PC-3 (cell line): Measurements from ENCODE around the gene FOXP4. TPM values are rescaled to one million over a fixed set of nuclear protein-coding genes. Genes with fewer than 3 reads are reported as not detected.

Experiments used
- ATAC-seq: fragments of 200-7000 bp; cut with Tn5 transposase; 2 replicates; pipeline ENCODE4 v1.9.1; 2020; ENCODE audit warnings: mild to moderate bottlenecking, moderate library complexity
- BruUV-seq: library from RNA; stranded (reverse); fragments of 400-500 nt; replicated peaks from 2 replicates; lab custom pipeline; 2021; lab: Mats Ljungman, UMichigan
- CTCF ChIA-PET: fragments of 300-600 bp; sonication (Branson Sonifier 250); formaldehyde crosslinking; loops from one replicate; lab custom pipeline; 2022; ENCODE audit warnings: antibody characterized with exemption; lab: Charles Lee
- POLR2A ChIA-PET: fragments of 300-600 bp; sonication (Branson Sonifier 250); formaldehyde crosslinking; loops from one replicate; lab custom pipeline; 2022; ENCODE audit warnings: antibody characterized with exemption; ENCODE audit not compliant: unreplicated experiment; lab: Charles Lee
- DNase-seq: peaks from one replicate; pipeline ENCODE4 v3.0.0-alpha.2; 2015
- H2AFZ ChIP-seq: fragments of 300-600 bp; sonication (generic); 2 replicates; pipeline ENCODE4 v1.6.0; 2016; ENCODE audit warnings: antibody characterized with exemption, low read length
- H3F3A ChIP-seq: fragments of 300-600 bp; sonication (generic); one replicate; pipeline ENCODE4 v1.6.0; 2017; ENCODE audit warnings: antibody characterized with exemption, low read length, control low read depth, mild to moderate bottlenecking; ENCODE audit not compliant: unreplicated experiment
- H3K27ac ChIP-seq: fragments of 300-600 bp; sonication (generic); 2 replicates; pipeline ENCODE4 v1.5.1; 2016; ENCODE audit warnings: mild to moderate bottlenecking, low read length
- H3K27me3 ChIP-seq: fragments of 300-600 bp; sonication (generic); 2 replicates; pipeline ENCODE4 v1.6.1; 2016; ENCODE audit warnings: low read length, mixed read lengths
- H3K36me3 ChIP-seq: fragments of 300-600 bp; sonication (generic); 2 replicates; pipeline ENCODE4 v1.6.1; 2016; ENCODE audit warnings: low read depth, mixed run types, low read length, mixed read lengths
- H3K4me1 ChIP-seq: fragments of 300-600 bp; sonication (generic); 2 replicates; pipeline ENCODE4 v1.5.1; 2016; ENCODE audit warnings: low read length; ENCODE audit not compliant: insufficient read depth
- H3K4me2 ChIP-seq: fragments of 300-600 bp; sonication (generic); 2 replicates; pipeline ENCODE4 v1.6.0; 2016; ENCODE audit warnings: low read length
- H3K4me3 ChIP-seq: fragments of 300-600 bp; sonication (generic); 2 replicates; pipeline ENCODE4 v1.5.1; 2016; ENCODE audit warnings: mild to moderate bottlenecking, low read length, mixed read lengths
- H3K79me2 ChIP-seq: fragments of 300-600 bp; sonication (generic); 2 replicates; pipeline ENCODE4 v1.6.1; 2017; ENCODE audit warnings: low read length, mixed read lengths
- H3K9ac ChIP-seq: fragments of 300-600 bp; sonication (generic); 2 replicates; pipeline ENCODE4 v1.6.0; 2016; ENCODE audit warnings: mild to moderate bottlenecking, low read length
- H3K9me2 ChIP-seq: fragments of 300-600 bp; sonication (generic); replicated peaks from 2 replicates; pipeline ENCODE4 v1.6.1; 2016; ENCODE audit warnings: mixed run types, low read length, mixed read lengths
- H3K9me3 ChIP-seq: fragments of 300-600 bp; sonication (generic); 2 replicates; pipeline ENCODE4 v1.6.1; 2016; ENCODE audit warnings: low read length, mixed read lengths
- H4K20me1 ChIP-seq: fragments of 300-600 bp; sonication (generic); 2 replicates; pipeline ENCODE4 v1.6.1; 2016; ENCODE audit warnings: low read length, mixed read lengths
- EZH2 ChIP-seq: fragments of 300-600 bp; sonication (generic); IDR thresholded peaks from one replicate; pipeline ENCODE4 v1.6.1; 2017; ENCODE audit warnings: antibody characterized with exemption, mild to moderate bottlenecking, low read length; ENCODE audit not compliant: unreplicated experiment
- EZH2phosphoT487 ChIP-seq: fragments of 300-600 bp; sonication (generic); IDR thresholded peaks from 2 replicates; pipeline ENCODE4 v1.6.1; 2018; ENCODE audit warnings: mild to moderate bottlenecking, antibody characterized with exemption, low read length, borderline replicate concordance
- intact Hi-C: fragments of 100-400 bp; cut with micrococcal nuclease; formaldehyde crosslinking; loops from 2 replicates; pipeline ENCODE4 v1.9.0; 2023
- total RNA-seq: library from RNA; depleted of rRNA; stranded (reverse); fragments of >200 nt; gene quantifications from 2 replicates; pipeline ENCODE4 v1.2.3, GENCODE V29; 2014
- TF ChIP-seq, protein P1 (sequence below): fragments of 300-600 bp; sonication (generic); conservative IDR thresholded peaks from 2 replicates; pipeline ENCODE4 v1.5.1; 2017; ENCODE audit warnings: antibody characterized with exemption, low read depth, mild to moderate bottlenecking, low read length

Gene FOXP4
- total RNA-seq, 1 experiment from 2014 or later = 6.7 TPM

DNA sequence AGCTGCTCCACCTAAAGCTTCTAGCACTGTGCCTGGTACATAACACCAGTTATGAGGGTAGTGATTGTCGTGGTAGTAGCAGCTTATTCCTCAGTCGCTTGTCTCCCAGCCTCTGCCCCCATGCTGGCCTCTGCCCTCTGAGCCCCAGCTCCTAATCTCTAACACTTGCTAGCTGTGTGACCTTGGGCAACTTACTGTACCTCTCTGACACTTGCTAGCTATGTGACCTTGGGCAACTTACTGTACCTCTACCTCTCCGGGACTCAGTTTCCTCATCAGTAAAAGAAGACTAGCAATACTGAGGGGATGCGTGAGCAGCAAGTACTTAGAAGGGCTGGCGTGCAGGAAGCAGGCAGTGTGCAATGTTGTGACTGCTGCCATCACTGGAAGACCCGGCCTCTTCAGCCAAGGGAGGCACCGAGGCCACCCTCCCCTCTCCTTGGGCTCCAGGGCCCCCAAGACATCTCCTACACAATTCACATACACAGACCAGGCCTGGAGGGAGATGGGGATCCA lies 101.9 kb downstream of the FOXP4 start:
- BruUV-seq = no TSS peak
- intact Hi-C loops = no loop called here

DNA sequence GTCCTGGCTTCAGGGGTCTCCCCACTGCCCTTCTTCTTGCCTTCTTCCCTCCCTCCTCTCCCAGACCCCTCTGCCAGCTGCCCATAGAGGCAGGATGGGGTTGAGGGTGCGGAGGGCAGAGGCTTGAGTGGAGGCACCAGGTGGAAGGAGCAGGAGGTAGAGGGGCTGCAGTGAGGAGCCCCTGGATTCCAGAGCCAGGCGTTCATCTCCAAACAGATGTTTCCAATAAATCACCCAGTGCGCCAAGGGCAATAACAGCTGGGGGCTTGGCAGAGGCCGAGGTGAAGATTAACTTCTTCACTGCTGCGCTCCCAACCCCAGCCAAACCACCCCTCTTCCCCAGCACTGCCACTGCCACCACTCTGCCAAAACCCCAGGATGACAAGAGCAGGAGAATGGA lies 102.7 kb downstream of the FOXP4 start:
- H3F3A ChIP-seq = no peaks in the 10 kb centered on the region
- no peaks in the 10 kb centered on the region for H3K79me2 ChIP-seq
- TF ChIP-seq EZH2 (no peak), EZH2phosphoT487 (no peak)
- TF ChIP-seq, protein P1, sequence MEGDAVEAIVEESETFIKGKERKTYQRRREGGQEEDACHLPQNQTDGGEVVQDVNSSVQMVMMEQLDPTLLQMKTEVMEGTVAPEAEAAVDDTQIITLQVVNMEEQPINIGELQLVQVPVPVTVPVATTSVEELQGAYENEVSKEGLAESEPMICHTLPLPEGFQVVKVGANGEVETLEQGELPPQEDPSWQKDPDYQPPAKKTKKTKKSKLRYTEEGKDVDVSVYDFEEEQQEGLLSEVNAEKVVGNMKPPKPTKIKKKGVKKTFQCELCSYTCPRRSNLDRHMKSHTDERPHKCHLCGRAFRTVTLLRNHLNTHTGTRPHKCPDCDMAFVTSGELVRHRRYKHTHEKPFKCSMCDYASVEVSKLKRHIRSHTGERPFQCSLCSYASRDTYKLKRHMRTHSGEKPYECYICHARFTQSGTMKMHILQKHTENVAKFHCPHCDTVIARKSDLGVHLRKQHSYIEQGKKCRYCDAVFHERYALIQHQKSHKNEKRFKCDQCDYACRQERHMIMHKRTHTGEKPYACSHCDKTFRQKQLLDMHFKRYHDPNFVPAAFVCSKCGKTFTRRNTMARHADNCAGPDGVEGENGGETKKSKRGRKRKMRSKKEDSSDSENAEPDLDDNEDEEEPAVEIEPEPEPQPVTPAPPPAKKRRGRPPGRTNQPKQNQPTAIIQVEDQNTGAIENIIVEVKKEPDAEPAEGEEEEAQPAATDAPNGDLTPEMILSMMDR = no peak
- H3K27ac ChIP-seq = no peak overlapping the region
- BruUV-seq = no TSS peak
- CTCF ChIA-PET = no interaction called here
- H2AFZ ChIP-seq = no peak overlapping the region
- peaks cover 7% of the 10 kb centered on the region; the same call in 1 of the 2 replicates for H3K4me1 ChIP-seq
- H3K4me3 ChIP-seq = no peak overlapping the region
- H3K9ac ChIP-seq = no peak overlapping the region
- POLR2A ChIA-PET = no interaction called here
- no peak overlapping the region for H3K4me2 ChIP-seq
- H4K20me1 ChIP-seq = no peaks in the 10 kb centered on the region
- no peak for ATAC-seq
- intact Hi-C loops = no loop called here
- peaks cover 5% of the 10 kb centered on the region for H3K36me3 ChIP-seq
- H3K9me2 ChIP-seq = no peaks in the 10 kb centered on the region
- H3K27me3 ChIP-seq = no peaks in the 10 kb centered on the region
- DNase-seq = no peak
- no peaks in the 10 kb centered on the region for H3K9me3 ChIP-seq

More for the DNA sequence above, 101.9 kb downstream of the FOXP4 start:
- no peak for DNase-seq
- Histone ChIP-seq H4K20me1 (no peaks in the 10 kb centered on the region), H3K27ac (no peak overlapping the region), H3K4me2 (no peak overlapping the region), H3F3A (no peaks in the 10 kb centered on the region), H2AFZ (no peak overlapping the region), H3K4me3 (no peak overlapping the region), H3K27me3 (no peaks in the 10 kb centered on the region), H3K79me2 (no peaks in the 10 kb centered on the region), H3K9me3 (no peaks in the 10 kb centered on the region), H3K36me3 (peaks cover 5% of the 10 kb centered on the region), H3K9me2 (no peaks in the 10 kb centered on the region), H3K9ac (no peak overlapping the region), H3K4me1 (peaks cover 7% of the 10 kb centered on the region; the same call in 1 of the 2 replicates)
- no peak for ATAC-seq
- TF ChIP-seq EZH2phosphoT487 (no peak), EZH2 (no peak)
- TF ChIP-seq, protein P1 = no peak
- ChIA-PET POLR2A (no interaction called here), CTCF (no interaction called here)

DNA sequence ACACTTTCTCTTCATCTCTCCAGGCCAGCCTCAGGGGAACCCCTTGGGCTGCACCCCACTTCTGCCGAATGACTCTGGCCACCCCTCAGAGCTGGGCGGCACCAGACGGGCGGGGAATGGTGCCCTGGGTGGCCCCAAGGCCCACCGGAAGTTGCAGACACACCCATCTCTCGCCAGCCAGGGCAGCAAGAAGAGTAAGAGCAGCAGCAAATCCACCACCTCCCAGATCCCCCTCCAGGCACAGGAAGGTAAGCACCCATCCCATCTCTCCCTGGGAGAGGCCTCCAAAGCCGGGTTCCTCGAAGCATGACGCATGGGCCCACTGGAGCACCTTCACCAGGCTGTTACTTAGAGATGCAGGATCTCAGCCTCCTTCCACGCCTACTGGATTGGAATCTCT lies 103.4 kb downstream of the FOXP4 start:
- no peak overlapping the region for H3K9ac ChIP-seq
- CTCF ChIA-PET = no interaction called here
- no peak for ATAC-seq
- POLR2A ChIA-PET = no interaction called here
- H3K36me3 ChIP-seq = peaks cover 5% of the 10 kb centered on the region
- peaks cover 7% of the 10 kb centered on the region; the same call in 1 of the 2 replicates for H3K4me1 ChIP-seq
- no peaks in the 10 kb centered on the region for H3K79me2 ChIP-seq
- intact Hi-C loops = no loop called here
- H3K9me2 ChIP-seq = no peaks in the 10 kb centered on the region
- H3K4me2 ChIP-seq = no peak overlapping the region
- H3K27ac ChIP-seq = no peak overlapping the region
- no TSS peak for BruUV-seq
- no peak for DNase-seq
- no peaks in the 10 kb centered on the region for H3K9me3 ChIP-seq
- TF ChIP-seq EZH2phosphoT487 (no peak), EZH2 (no peak)
- TF ChIP-seq, protein P1 = no peak
- no peaks in the 10 kb centered on the region for H4K20me1 ChIP-seq
- no peaks in the 10 kb centered on the region for H3K27me3 ChIP-seq
- H3K4me3 ChIP-seq = no peak overlapping the region
- H2AFZ ChIP-seq = no peak overlapping the region
- H3F3A ChIP-seq = no peaks in the 10 kb centered on the region
